GM21447 (cell line): ENCODE results near the gene FBLN7.

Experiments
- ATAC-seq: cut with Tn5 transposase; IDR thresholded peaks from one replicate; pipeline ENCODE4 v1.9.1; 2021; ENCODE audit not compliant: unreplicated experiment

Gene FBLN7

GRCh38 chr2:112156152-112156986 is 18.2 kb downstream of the FBLN7 start:
- no peak for ATAC-seq

- ATAC-seq, result no peak
Measured at GRCh38 chr2:112157472-112157871, 19.3 kb downstream of the FBLN7 start.

- ATAC-seq, result no peak
Measured at GRCh38 chr2:112159454-112159921, 21.3 kb downstream of the FBLN7 start.

DNA sequence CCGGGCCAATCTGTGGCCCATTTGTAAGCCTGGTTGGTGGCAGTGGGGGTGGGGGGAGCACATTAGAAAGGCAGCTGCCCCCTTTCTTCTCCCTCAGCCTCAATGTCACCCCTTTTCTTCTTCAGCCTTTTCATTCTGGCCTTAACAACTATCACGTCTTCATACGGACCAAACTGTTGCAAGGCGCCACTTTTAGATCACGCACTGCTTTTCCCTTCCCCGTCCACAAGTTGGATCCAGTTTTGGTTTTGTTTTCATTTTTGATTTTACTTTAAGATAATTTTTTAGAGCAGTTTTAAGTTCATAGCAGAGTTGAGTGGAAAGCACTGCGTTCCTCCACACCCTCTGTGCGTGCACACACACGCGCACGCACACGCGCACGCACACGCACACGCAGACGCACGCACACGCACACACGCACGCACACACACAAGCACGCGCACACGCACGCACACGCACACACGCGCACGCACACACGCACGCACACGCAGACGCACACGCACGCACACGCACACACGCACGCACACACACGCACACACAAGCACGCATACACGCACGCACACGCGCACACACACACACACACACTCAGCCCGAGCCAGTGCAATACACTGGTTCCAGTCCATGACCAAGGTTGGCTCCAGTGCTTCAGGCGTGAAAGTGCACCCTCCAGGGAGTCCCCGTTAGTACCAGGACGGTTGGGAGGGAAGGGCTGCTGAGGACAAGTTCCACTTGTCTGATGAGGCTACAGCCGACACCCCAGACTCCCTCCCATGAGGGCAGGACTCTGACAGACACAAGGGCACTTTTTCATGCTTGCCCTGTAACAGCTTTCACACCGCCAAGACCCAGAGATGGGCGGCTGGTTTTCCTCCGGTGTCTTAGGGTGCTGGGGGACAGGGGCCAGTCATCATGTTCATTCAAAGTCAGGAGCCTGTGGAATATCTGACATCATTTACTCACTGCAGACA is 22.4 kb downstream of the FBLN7 start:
- ATAC-seq, result no peak

DNA sequence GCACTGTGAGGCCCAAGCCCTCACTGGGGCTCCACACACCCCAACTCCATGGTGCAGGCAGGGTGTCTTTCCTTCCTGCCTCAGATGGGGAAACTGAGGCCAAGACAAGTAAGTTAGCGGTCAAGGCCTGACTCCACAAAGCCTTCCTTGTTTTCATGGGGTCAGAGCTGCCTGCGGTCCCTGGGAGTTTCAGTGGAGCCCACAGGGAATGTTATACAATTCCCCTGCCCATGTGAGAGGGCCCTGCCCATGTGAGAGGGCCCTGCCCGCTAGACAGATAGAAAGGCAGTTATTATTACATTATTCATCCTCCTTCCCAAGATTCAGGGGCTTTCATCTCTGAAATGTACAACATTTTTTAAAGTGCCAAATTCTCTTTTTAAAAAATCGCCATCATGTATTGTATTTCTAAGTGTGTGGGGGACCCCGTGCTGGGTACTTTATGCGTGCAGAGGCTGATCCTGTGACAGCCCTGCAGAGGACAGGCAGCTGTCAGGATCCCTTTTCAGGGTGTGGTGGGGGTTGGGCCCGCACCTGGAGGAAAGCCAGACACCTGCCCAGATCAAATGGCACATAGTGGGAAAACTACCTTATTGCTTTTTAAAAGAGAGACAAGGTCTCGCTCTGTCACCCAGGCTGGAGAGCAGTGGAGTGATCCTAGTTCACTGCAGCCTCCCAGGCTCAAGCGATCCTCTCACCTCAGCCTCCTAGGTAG is 23.4 kb downstream of the FBLN7 start:
- no peak for ATAC-seq

DNA sequence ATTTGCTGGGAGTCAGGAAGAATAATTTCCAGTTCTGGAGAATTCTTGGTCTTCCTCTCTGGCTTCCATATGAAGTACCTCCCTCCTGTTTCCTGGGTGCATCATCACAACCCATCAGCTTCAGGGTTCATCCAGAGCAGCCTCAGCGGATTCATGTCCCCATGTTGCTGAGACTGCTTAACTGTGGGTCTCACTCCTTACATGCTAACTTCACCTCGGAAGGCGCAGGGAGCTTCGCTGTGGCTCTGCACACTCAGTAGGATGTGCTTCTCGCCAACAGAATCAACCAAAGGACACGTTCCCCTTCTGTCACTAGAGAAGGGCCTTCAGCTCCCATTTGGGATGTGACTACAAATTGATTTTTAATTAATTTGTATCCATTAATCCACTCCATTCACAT is 24.2 kb downstream of the FBLN7 start:
- no peak for ATAC-seq

GRCh38 chr2:112162956-112163355 is 24.8 kb downstream of the FBLN7 start:
- ATAC-seq, result no peak

DNA sequence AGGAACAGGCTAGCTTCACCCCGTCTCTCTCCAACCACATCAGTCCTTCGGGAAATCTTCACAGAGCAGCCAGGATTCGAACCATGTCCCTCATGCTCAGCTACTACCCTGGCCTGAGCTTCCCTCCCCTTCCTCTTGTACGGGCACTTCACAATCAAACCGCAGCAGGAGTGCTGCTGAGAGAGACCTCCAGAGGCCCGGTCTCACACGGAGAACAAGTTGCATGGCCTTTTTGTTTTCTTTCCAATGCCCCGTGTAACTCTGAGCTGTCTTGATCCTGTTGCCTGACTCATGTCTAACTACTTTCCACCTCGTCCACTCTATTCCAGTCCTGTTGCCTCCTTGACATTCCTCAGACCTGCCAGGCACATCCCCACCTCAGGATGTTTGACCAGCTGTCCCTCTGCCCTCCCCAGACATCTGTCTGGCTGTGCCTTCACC is 25.4 kb downstream of the FBLN7 start:
- no peak for ATAC-seq

- ATAC-seq, result no peak
Measured at GRCh38 chr2:112164876-112165275, 26.7 kb downstream of the FBLN7 start.

GRCh38 chr2:112165296-112165695 is 27.1 kb downstream of the FBLN7 start:
- ATAC-seq, result no peak

DNA sequence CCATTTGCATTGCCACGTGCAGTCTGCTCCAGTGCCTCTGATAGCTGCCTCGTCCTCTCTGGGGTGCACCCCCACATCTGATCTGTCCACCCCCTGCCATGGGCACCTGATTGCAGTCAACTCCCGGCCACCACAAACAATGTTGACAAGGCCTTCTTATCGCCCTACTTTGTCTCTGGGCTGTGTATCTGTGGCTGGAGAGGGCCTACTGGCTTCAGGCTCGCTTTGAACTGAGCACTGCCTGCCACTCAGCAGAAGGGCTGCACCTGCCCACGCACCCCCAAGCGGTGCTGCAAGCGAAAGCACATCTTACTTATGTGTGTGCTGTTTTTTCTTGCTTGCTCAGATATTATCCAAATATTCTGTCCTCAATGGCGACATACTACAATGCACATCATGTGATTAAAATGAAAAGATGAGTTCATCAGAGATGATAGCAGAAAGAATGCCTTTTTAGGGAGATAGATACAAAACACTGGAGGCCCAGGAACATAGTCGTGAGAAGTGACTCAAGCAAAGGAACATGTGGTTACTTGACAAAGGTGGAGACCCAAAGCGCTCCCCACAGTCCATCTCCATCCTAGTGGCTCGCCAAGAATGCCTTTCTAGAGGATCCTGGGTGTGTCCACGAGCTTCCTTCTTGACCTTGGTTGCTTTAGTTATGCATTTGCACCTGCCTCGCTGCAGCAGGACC is 28.8 kb downstream of the FBLN7 start:
- no peak for ATAC-seq

DNA sequence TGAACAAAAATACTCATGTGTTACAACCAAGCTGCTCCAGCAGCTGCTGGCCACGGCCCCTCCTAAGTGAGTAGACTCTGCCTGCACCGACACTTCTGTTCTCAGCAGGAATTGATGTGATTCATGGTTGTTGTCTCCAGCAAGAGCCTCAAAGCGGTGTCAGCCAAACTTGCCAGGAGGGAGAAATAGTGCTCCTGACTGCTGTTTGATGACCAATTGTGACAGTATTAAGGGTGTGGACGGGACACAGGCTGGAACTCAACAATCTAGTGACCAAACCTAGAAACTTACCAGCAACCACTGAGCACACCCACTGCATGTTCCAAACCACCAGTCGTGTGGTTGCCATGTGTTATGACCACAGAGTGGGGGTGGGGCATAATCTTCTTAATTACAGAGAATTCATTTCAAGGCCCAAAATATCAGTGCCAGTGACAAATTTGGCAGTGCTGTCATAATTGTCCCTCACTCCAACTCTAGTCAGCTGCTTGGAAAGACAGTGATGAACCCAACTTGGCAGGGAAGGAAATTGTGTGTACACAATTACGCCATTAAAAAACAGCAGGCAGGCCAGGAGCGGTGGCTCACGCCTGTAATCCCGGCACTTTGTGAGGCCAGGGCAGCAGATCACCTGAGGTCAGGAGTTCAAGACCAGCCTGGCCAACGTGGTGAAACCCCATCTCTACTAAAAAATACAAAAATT is 30.4 kb downstream of the FBLN7 start:
- ATAC-seq, result no peak

DNA sequence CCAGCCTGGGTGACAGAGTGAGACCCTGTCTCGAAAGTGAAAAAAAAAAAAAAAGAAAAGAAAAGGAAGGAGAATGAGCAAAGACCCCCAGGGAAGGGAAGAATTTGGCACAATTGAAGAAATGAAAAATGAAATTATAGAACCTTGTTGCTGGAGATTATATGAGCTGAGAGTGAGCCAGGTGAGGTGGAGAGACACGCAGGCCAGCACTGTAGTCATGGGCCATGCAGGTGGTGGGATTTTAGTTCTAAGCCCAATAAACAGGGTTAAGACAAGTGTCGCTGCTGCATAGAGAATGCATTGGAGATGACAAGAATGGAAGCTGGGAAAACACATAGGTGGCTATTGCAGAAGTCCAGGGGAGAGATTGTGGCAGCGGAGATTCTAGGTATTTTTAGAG is 32.3 kb downstream of the FBLN7 start:
- no peak for ATAC-seq

GRCh38 chr2:112173646-112174319 is 35.6 kb downstream of the FBLN7 start:
- ATAC-seq, result no peak

DNA sequence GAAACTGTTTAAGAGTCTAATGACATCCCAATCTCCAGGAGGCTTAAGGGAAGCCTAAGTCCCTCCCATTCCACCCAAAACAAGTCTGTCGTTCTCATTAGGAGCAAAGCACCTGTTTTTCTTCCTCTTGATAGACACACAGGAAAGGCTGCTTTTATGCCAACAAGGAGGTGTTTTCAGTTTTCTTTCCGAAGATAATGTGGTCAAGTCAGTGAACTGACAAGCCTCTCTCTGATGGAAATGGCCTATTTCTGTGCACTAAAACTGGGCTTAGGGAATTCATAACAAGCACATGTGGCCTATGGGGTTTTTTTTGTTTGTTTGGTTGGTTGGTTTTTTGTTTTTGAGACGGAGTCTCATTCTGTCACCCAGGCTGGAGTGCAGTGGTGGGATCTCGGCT is 36.2 kb downstream of the FBLN7 start:
- ATAC-seq, result no peak

- no peak for ATAC-seq
Measured at GRCh38 chr2:112175333-112175732, 37.1 kb downstream of the FBLN7 start.

GRCh38 chr2:112175958-112176573 is 37.9 kb downstream of the FBLN7 start:
- no peak for ATAC-seq

DNA sequence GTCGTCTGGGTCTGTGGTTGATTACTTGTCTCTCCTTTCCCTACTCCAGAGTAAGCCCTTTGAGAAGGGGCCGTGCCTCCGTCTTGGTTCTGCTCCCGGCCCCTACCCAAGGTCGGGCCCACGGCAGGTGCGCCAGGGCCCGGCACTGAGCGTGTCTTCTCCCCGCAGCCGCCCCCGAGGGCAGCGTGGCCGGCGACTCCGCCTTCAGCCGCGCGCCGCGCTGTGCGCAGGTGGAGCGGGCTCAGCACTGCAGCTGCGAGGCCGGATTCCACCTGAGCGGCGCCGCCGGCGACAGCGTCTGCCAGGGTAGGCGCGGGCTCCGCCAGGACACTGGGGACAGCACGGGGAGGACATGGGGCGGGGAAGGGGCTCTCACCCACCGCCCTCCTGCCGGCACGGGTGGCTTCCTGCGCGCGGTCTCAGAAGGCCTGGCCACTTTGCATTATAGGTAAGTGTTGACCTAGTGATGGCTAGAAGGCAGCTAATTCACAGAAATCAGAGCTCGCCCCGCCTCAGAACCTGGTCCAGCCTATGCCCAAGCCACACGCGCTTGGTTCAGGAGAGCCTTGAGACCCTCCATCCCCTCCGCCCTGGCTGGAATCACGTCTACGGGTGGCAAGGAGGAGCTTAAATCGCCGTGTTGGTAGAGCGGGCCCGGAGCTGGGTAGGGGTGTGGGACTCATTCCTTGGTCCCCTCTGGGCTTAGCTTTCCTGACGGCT is 43.5 kb downstream of the FBLN7 start:
- no peak for ATAC-seq
